ENCODE data around the gene LRMDA.

LRMDA gene

GRCh38 chr10:76459016-76459730 is 1027.7 kb downstream of the LRMDA start:
- no peak overlapping the region for H3K4me3 Mint-ChIP-seq
- DNase-seq, result no peak
- H3K27me3 Mint-ChIP-seq (ENCODE audit: low read depth, poor library complexity), result peaks cover 3% of the 10 kb centered on the region
- H3K9me3 Mint-ChIP-seq, result peaks cover 23% of the 10 kb centered on the region
- no peak overlapping the region for H3K27ac Mint-ChIP-seq
- H3K4me1 Mint-ChIP-seq, result peaks cover 41% of the 10 kb centered on the region
- no peak for TF ChIP-seq CTCF (IDR thresholded peaks at IDR 0.05)
- H3K36me3 Mint-ChIP-seq (ENCODE audit: low read depth), result peaks cover 8% of the 10 kb centered on the region

- H3K9me3 Mint-ChIP-seq, result peaks cover 14% of the 10 kb centered on the region
- H3K4me1 Mint-ChIP-seq, result peaks cover 44% of the 10 kb centered on the region
- no peak for DNase-seq
- H3K4me3 Mint-ChIP-seq, result no peak overlapping the region
- no peak for TF ChIP-seq CTCF (IDR thresholded peaks at IDR 0.05)
- H3K27me3 Mint-ChIP-seq (ENCODE audit: low read depth, poor library complexity), result no peaks in the 10 kb centered on the region
- H3K27ac Mint-ChIP-seq, result no peak overlapping the region
- peaks cover 8% of the 10 kb centered on the region for H3K36me3 Mint-ChIP-seq (ENCODE audit: low read depth)
These were observed 1029.6 kb downstream of the LRMDA start for GRCh38 chr10:76461024-76461423.

DNA sequence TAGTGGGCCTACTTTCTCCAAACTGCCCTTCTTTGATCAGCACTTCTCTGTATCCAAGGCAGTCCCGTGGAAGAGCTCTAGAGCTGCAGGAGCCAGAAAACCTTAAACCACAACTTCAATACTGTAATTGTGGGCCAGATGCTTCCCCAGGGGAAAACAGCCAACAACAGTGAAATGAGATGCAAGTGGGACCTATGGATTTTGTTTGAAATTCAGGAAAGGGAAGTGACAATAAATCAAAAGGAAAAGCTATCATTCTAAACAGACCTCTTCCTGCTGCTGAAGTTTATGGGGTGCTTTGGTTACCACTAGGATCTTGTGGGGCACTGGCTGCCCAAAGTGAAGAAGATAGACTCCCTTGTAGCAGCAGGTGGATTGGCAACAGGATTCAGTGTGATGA is 1031.7 kb downstream of the LRMDA start:
- peak overlapping the region; percentile 94 for H3K27ac Mint-ChIP-seq
- no peak for TF ChIP-seq CTCF (IDR thresholded peaks at IDR 0.05)
- no peak overlapping the region for H3K4me3 Mint-ChIP-seq
- H3K27me3 Mint-ChIP-seq (ENCODE audit: low read depth, poor library complexity), result no peaks in the 10 kb centered on the region
- peaks cover 44% of the 10 kb centered on the region for H3K4me1 Mint-ChIP-seq
- no peaks in the 10 kb centered on the region for H3K36me3 Mint-ChIP-seq (ENCODE audit: low read depth)
- no peaks in the 10 kb centered on the region for H3K9me3 Mint-ChIP-seq
- DNase-seq, result no peak

DNA sequence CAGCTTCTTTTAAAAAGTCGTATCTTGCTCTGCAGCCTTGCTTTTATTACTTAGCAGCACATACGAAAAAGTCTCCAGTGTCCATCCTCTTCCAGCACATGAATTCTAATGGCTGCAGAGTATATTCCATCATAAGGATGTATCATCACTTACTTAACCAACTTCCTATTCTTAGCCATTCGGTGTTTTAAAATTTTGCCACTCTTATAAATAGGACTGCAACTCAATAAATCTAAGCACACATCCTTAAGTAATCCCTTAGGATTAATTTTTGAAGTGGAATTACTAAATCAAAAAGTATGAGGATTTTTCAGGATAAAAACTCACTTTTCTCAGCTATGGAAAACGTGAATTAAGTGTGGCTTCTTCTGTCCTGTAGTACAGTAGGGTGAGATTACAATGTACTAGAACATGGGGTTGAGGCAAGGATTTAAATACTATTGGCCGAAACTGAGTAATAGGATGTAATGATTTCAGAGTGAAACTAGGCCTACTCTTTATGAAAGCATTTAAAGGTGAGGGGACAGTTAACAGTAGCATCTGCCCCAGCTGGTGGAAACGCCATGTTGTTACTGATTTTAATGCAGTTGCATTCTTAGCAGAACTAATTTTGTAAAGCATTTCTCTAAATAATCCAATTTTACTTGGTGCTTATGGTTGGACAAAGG is 1035.5 kb downstream of the LRMDA start:
- DNase-seq, result no peak
- Mint-ChIP-seq H3K27ac (no peak overlapping the region), H3K4me3 (no peak overlapping the region), H3K27me3 (ENCODE audit: low read depth, poor library complexity) (no peaks in the 10 kb centered on the region), H3K4me1 (peaks cover 22% of the 10 kb centered on the region), H3K9me3 (peaks cover 3% of the 10 kb centered on the region), H3K36me3 (ENCODE audit: low read depth) (no peaks in the 10 kb centered on the region)
- no peak for TF ChIP-seq CTCF (IDR thresholded peaks at IDR 0.05)

DNA sequence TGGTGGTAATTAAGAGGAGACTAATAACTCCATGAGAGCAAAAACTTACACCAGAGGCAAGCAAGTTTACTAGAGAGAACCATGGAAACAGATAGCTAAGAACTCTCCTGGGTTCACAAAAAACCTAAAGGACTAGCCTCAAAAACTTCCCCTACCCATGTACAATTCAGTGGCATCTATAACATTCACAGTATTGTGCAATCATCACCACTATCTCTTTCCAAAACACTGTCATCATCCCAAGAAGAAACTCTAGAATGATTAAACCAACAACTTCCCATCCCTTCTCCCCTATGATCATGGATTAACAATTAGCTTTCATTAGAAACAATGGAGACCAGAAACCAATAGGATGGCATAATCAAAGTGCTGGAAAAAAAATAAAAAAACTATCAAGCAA is 1038.3 kb downstream of the LRMDA start:
- Mint-ChIP-seq H3K27ac (no peak overlapping the region), H3K27me3 (ENCODE audit: low read depth, poor library complexity) (no peaks in the 10 kb centered on the region), H3K4me3 (no peak overlapping the region), H3K36me3 (ENCODE audit: low read depth) (no peaks in the 10 kb centered on the region), H3K9me3 (peaks cover 7% of the 10 kb centered on the region), H3K4me1 (no peaks in the 10 kb centered on the region)
- DNase-seq, result no peak
- TF ChIP-seq CTCF (IDR thresholded peaks at IDR 0.05), result no peak

Measured in nephron progenitor cell (in vitro differentiated cells).